Stimulated activated naive CD8-positive, alpha-beta T cell treated with anti-CD3 and anti-CD28 coated beads, Interleukin-15, Interleukin-2, amounts not matched to agents 100 ng/mL and 50 ng/mL, for 24 hours (primary cell): Measurements from ENCODE around the gene EXOSC7.

ENCODE experiments used
- H3K27ac Mint-ChIP-seq: one replicate; pipeline ENCODE4 v1.8.0; 2021; ENCODE audit warnings: mild to moderate bottlenecking, mixed read lengths
- H3K27me3 Mint-ChIP-seq: one replicate; pipeline ENCODE4 v1.8.0; 2021; ENCODE audit warnings: mixed read lengths
- H3K36me3 Mint-ChIP-seq: one replicate; pipeline ENCODE4 v1.8.0; 2021; ENCODE audit warnings: low read depth, mixed read lengths
- H3K4me1 Mint-ChIP-seq: one replicate; pipeline ENCODE4 v1.8.0; 2021; ENCODE audit warnings: low read depth, mixed read lengths
- H3K4me3 Mint-ChIP-seq: one replicate; pipeline ENCODE4 v1.8.0; 2021; ENCODE audit warnings: mild to moderate bottlenecking, mixed read lengths
- H3K9me3 Mint-ChIP-seq: one replicate; pipeline ENCODE4 v1.8.0; 2021; ENCODE audit warnings: mixed read lengths

The EXOSC7 gene

GRCh38 chr3:44954304-44954703, 21.7 kb upstream of the EXOSC7 start:
- peaks cover 12% of the 10 kb centered on the region for H3K36me3 Mint-ChIP-seq
- H3K9me3 Mint-ChIP-seq = no peaks in the 10 kb centered on the region
- no peak overlapping the region for H3K4me3 Mint-ChIP-seq
- peaks cover 3% of the 10 kb centered on the region for H3K4me1 Mint-ChIP-seq
- no peak overlapping the region for H3K27ac Mint-ChIP-seq
- no peaks in the 10 kb centered on the region for H3K27me3 Mint-ChIP-seq

GRCh38 chr3:44954962-44955361, 21.1 kb upstream of the EXOSC7 start:
- no peaks in the 10 kb centered on the region for H3K27me3 Mint-ChIP-seq
- H3K27ac Mint-ChIP-seq = no peak overlapping the region
- H3K36me3 Mint-ChIP-seq = peaks cover 12% of the 10 kb centered on the region
- H3K9me3 Mint-ChIP-seq = no peaks in the 10 kb centered on the region
- H3K4me1 Mint-ChIP-seq = peaks cover 3% of the 10 kb centered on the region
- H3K4me3 Mint-ChIP-seq = no peak overlapping the region

DNA sequence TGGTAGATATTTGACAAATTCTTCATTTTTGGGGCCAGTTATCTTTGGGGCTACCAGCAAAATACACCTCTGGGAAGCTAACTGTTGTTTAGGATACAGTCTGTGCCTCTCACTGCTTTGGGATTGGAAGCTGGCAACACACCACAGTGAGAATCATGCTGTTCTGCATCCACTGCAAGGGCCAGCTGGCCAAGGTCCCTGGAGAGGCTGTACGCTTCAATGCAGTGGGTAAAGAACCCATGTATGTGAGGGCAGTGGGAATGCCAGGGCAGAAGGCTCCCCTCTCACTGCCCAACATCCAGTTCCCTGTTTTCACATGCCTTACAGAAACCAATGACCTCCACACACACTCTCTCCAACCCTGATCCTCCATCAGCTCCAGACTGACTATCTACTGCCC, 20.1 kb upstream of the EXOSC7 start:
- no peaks in the 10 kb centered on the region for H3K27me3 Mint-ChIP-seq
- peaks cover 3% of the 10 kb centered on the region for H3K4me1 Mint-ChIP-seq
- no peak overlapping the region for H3K4me3 Mint-ChIP-seq
- H3K9me3 Mint-ChIP-seq = no peaks in the 10 kb centered on the region
- peaks cover 12% of the 10 kb centered on the region for H3K36me3 Mint-ChIP-seq
- H3K27ac Mint-ChIP-seq = no peak overlapping the region

GRCh38 chr3:44957986-44958385, 18.1 kb upstream of the EXOSC7 start:
- peaks cover 12% of the 10 kb centered on the region for H3K36me3 Mint-ChIP-seq
- no peak overlapping the region for H3K27ac Mint-ChIP-seq
- H3K4me1 Mint-ChIP-seq = peaks cover 6% of the 10 kb centered on the region
- no peak overlapping the region for H3K4me3 Mint-ChIP-seq
- H3K9me3 Mint-ChIP-seq = no peaks in the 10 kb centered on the region
- no peaks in the 10 kb centered on the region for H3K27me3 Mint-ChIP-seq

DNA sequence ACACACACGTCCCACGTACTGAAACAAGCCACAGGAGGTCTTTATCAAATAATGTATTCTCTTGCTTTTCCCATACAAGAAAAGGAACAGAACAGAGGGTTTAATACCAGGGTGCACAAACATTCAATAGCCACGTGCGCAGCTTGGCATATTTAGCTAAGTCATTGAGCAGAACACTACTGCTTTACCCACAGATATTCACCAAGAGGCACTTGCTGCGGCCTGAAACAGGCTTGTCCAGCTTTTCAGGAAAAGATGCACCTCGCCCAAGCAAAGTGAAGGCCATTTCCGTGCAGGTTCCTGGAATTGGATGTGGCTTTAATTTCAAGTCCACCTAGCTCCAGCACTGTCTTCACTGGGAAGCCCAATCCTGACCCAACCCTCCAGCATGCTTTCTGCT, 17.7 kb upstream of the EXOSC7 start:
- H3K36me3 Mint-ChIP-seq = peaks cover 12% of the 10 kb centered on the region
- peaks cover 6% of the 10 kb centered on the region for H3K4me1 Mint-ChIP-seq
- H3K27ac Mint-ChIP-seq = no peak overlapping the region
- H3K4me3 Mint-ChIP-seq = no peak overlapping the region
- H3K9me3 Mint-ChIP-seq = no peaks in the 10 kb centered on the region
- no peaks in the 10 kb centered on the region for H3K27me3 Mint-ChIP-seq

DNA sequence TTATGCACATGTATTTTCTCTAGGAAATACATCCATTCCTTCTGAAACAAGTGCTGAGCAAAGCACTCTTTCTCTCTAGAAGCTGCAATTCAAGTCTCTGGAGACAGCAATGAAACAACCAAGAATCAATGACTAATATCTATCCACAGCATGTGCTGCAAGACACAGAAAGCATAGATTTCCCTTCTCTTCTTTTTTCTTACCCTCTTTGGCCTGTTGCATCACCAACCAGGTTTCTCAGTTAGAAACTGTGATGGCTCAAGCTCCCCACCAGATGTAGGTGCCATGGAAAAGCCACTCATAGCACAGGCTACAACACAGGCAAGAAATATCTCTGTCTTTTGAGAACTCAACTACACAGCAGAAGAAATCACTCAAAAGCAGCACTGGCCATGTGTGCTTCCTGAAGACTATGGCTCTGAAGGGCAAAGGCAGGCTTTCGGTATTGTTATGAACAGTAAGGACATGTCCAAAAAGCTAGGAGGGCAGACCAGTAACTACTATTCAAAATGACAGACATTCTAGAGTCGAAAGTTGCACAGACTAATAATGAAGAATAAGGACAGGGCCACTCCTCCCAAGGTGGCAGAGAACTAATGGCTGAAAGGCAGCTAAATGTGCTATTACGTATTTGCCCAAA, 15.5 kb upstream of the EXOSC7 start:
- Mint-ChIP-seq H3K36me3 (peaks cover 12% of the 10 kb centered on the region), H3K27me3 (no peaks in the 10 kb centered on the region), H3K4me3 (no peak overlapping the region), H3K27ac (no peak overlapping the region), H3K4me1 (peaks cover 22% of the 10 kb centered on the region), H3K9me3 (no peaks in the 10 kb centered on the region)

GRCh38 chr3:44961888-44962287, 14.2 kb upstream of the EXOSC7 start:
- peaks cover 14% of the 10 kb centered on the region for H3K36me3 Mint-ChIP-seq
- H3K27ac Mint-ChIP-seq = no peak overlapping the region
- H3K27me3 Mint-ChIP-seq = no peaks in the 10 kb centered on the region
- no peaks in the 10 kb centered on the region for H3K9me3 Mint-ChIP-seq
- H3K4me1 Mint-ChIP-seq = peaks cover 33% of the 10 kb centered on the region
- H3K4me3 Mint-ChIP-seq = no peak overlapping the region

DNA sequence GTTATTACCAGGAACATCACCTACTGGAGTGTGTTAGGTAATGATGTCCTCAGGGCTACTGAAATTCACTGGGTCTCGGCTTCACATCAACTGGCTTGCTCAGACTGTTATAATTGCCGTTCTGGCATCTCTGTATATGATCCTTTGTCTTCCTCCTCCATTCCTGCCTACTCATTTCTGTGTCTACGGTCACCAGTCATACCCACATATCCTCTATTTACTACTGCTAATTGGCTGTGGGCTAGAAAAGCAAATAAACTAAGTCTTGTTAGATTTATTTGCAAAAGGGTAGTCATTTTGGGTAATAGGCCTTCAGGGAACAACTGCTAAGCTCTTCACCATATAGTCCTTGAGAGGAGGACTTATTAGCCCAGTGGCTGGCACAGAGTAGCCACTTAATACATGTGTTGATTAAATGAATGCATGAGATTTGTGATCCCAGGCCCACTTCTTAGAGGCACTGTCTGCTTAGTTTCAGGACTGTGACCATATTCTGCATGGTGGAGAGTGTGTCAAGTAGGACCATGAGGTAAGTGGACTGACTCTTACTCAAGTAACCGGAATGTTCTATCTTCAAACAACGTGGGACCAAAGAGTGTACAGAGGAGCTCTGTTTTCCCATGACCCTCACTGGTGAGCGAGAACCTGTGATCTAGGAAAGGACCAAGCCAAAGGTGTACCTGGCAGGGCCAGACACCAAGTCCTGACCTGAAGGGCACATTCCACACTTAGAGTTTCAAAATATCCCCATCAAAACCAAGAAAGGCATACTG, 13.2 kb upstream of the EXOSC7 start:
- Mint-ChIP-seq H3K27me3 (no peaks in the 10 kb centered on the region), H3K27ac (no peak overlapping the region), H3K36me3 (peaks cover 7% of the 10 kb centered on the region), H3K4me3 (no peak overlapping the region), H3K4me1 (peaks cover 42% of the 10 kb centered on the region), H3K9me3 (no peaks in the 10 kb centered on the region)

DNA sequence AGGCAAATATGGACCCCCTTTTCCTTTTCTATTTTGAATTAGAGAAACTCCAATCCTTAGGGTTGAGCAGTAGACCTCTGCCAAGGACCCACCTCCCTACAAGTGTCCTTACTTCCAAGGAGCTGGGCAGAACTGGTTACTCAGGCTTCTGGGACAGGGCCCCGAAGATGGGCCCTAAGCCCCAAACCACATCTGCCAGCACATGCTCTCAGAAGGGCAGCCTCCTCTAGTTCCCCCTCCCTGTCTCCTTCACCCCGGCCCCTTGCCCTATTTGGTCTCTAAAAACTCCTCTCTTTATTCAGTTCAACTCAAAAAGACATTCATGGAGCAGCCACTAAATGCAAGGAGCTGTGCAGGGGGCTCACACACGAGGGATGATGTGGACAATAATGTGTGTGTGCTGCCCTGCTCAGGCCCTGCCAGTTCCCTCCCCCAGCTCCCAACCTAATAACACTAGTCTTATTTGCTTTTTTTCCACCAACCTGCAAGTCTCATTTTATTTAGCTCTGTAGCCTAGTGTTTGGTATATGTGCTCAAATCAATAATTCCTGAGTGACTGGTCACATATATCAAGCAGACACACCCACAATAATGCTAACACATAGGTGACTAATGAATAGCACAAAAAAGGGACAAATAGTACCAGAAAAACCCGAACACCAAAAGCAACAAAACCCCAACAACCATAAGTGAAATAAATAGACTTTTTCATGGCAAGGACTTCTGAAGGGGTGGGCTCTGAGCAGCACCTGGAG, 12.3 kb upstream of the EXOSC7 start:
- Mint-ChIP-seq H3K27ac (no peak overlapping the region), H3K36me3 (peaks cover 4% of the 10 kb centered on the region), H3K4me1 (peaks cover 51% of the 10 kb centered on the region), H3K4me3 (no peak overlapping the region), H3K27me3 (no peaks in the 10 kb centered on the region), H3K9me3 (no peaks in the 10 kb centered on the region)

- H3K27ac Mint-ChIP-seq = no peak overlapping the region
- no peak overlapping the region for H3K4me3 Mint-ChIP-seq
- peaks cover 4% of the 10 kb centered on the region for H3K36me3 Mint-ChIP-seq
- no peaks in the 10 kb centered on the region for H3K9me3 Mint-ChIP-seq
- no peaks in the 10 kb centered on the region for H3K27me3 Mint-ChIP-seq
- H3K4me1 Mint-ChIP-seq = peaks cover 66% of the 10 kb centered on the region
Observed at GRCh38 chr3:44965165-44965564, 10.9 kb upstream of the EXOSC7 start.

- H3K27me3 Mint-ChIP-seq = no peaks in the 10 kb centered on the region
- H3K36me3 Mint-ChIP-seq = peaks cover 14% of the 10 kb centered on the region
- peaks cover 82% of the 10 kb centered on the region for H3K4me1 Mint-ChIP-seq
- no peaks in the 10 kb centered on the region for H3K9me3 Mint-ChIP-seq
- H3K27ac Mint-ChIP-seq = peak overlapping the region; percentile 24
- H3K4me3 Mint-ChIP-seq = no peak overlapping the region
Observed at GRCh38 chr3:44966795-44967278, 9.2 kb upstream of the EXOSC7 start.

DNA sequence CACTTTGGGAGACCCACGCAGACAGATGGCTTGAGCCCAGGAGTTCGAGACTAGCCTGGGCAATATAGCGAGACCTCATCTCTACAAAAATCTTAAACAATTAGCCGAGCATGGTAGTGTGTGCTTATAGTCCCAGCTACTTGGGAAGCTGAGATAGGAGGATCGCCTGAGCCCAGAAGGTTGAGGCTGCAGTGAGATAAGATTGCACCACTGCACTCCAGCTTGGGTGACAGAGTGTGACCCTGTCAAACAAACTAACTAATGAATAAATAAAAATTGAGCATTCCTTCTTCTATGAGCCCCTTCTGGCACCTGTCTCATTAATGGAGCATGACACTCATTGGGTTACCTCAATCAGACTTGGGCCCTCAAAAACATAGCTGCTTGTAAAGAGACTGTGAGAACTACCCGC, 7.6 kb upstream of the EXOSC7 start:
- no peak overlapping the region for H3K27ac Mint-ChIP-seq
- no peaks in the 10 kb centered on the region for H3K27me3 Mint-ChIP-seq
- peaks cover 82% of the 10 kb centered on the region for H3K4me1 Mint-ChIP-seq
- H3K9me3 Mint-ChIP-seq = no peaks in the 10 kb centered on the region
- no peak overlapping the region for H3K4me3 Mint-ChIP-seq
- peaks cover 15% of the 10 kb centered on the region for H3K36me3 Mint-ChIP-seq

DNA sequence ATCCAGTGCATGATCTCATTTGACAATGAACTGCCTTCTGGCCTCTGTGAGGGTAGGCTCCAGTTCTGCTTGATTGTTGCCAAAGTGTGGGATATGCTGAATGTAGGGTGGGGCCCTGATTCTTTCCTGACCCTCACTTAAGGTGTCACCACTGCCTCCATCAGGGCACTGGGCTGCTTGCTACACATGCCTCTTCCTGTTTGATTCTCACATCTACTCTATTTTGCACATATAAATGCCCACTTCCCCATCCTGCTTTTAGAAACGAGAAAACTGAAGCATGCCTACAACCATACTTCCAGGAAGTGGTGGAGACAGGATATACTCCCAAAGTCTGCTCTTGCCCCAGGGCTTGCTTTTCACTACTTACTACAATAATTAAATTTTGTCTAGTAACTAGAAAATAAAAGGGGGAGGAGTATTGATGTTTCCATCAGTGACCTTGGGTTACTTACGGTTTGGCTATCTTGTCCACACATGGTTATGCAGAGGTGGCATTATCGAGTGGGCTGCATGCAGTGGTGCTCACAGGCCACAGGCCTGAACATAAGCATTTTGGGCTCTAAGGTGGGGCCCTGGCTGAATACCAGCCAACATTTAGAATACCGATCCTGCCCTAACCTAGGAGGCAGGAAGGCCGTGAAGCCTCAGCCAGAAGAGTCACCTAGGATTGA, 6.8 kb upstream of the EXOSC7 start:
- Mint-ChIP-seq H3K4me3 (no peak overlapping the region), H3K27ac (peak overlapping the region; percentile 49), H3K36me3 (peaks cover 20% of the 10 kb centered on the region), H3K9me3 (no peaks in the 10 kb centered on the region), H3K27me3 (no peaks in the 10 kb centered on the region), H3K4me1 (peaks cover 80% of the 10 kb centered on the region)

DNA sequence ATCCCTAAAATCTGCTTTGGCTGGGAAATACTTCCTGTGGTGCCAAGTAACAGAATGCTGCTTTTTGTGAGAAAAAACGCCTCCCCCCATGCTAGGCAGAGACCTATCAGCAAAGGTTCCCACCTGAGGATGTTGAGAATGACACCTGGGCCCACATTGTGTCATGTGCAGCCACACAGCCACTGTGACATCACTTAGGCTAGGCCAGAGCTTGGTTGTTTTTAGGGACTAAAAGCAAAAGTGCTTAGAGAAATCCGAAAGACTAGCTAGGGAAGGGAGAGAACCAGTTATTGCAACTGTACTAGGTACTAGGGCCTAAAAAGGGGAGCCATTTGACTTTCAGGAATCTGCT, 6.2 kb upstream of the EXOSC7 start:
- Mint-ChIP-seq H3K4me3 (no peak overlapping the region), H3K9me3 (no peaks in the 10 kb centered on the region), H3K27ac (no peak overlapping the region), H3K27me3 (no peaks in the 10 kb centered on the region), H3K36me3 (peaks cover 20% of the 10 kb centered on the region), H3K4me1 (peaks cover 82% of the 10 kb centered on the region)
